Activated T-helper 1 cell treated with anti-CD3 and anti-CD28 coated beads, Interleukin-2, amount 50 U/mL, for 16 hours (primary cell): ENCODE measurements around the gene IFI16.
"Not testable (repeated sequence)": the region's sequence is repeated elsewhere in the genome, so short reads cannot be mapped to it uniquely, and the experiment has no call there.

Source experiments
- DNase-seq, 2 donors: peaks; one replicate each; pipeline ENCODE4 v3.0.0-alpha.2; 2020; ENCODE audit warnings: low read depth in 1 of 2, low spot score in 1 of 2

Gene IFI16

DNA sequence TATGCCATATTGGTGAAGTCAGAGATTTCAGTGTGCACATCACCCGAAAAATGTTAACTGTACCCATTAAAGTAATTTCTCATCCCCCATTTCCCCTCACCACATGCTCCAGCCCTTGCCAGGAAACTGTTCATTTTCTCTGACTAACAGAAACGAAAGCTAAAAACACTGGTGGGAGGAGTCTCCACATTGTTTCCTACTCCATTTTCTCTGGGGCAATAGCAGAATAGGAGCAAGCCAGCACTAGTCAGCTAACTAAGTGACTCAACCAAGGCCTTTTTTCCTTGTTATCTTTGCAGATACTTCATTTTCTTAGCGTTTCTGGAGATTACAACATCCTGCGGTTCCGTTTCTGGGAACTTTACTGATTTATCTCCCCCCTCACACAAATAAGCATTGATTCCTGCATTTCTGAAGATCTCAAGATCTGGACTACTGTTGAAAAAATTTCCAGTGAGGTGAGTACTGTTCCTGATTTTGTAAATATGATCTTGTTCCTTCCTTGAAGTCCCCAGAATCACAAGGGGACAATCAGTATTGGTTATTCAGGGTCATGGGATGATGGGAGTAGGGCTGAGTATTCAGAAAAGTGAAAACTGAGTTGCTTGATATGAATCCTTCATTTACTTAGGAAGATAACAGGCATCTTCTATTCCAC is at the start of gene IFI16:
Gene IFI16, plus strand, starts transcription at position 204 of the 658 bp plus-strand sequence. CDS start 4,774 bp downstream, outside the sequence.
- peak in 1 of 2 donors; percentile 42 for DNase-seq

DNA sequence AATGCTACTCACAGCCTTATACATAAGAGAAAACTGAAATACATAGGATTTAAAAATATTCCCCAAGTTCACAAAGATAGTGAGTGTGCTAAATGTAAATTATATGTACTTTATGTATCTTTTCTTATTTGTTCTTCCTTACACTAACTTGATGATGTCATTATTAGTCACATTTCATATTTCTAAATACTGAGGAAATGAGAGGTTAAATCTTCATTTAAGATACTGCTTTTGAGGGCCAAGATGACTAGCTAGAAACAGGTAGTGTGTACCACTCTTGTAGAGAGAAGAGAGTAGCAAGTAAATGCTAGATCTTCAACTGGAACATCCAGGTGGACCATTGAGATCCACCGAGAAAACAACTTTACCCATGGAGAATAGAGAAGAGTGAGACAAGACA is 48.5 kb upstream of the IFI16 start:
- no peak for DNase-seq

DNA sequence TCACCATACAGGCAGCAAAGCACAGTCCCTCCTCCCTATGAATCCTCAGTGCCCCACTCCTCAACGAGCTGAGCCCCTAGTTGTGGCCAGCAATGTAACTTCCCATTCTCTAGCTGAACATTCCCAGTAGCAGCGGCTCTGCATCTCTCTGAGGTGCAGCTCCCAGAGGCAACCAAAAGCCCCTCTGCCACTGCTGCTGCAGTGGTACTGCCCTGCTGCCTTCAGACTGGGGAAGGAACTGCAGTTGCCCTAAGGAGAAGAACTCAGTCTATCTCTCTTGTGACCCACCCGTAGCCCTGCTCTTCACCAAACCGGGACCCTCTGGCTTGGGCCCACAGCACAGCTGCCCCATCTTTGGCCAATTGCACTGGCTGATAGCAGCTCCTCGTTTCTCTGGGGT is 46.7 kb upstream of the IFI16 start:
- DNase-seq, result no peak

DNA sequence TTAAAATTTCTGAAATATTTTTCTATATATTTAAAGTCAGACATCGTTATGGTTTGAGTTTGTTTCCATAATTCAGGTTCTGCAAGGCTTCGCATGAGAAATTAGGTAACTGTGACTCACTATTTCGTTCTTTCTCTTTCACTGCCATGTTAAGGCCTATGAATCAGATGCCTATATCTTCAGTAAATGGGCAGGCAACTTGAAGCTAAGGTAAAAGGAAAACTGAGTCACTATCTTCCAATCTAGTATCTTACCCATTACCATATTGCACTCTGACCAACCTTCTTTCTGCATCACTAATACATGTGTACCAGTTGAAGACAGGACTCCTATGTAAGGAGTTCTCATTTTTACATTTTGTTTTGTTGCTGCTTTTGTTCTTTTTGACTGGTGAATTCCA is 40.5 kb upstream of the IFI16 start:
- DNase-seq, result no peak

DNA sequence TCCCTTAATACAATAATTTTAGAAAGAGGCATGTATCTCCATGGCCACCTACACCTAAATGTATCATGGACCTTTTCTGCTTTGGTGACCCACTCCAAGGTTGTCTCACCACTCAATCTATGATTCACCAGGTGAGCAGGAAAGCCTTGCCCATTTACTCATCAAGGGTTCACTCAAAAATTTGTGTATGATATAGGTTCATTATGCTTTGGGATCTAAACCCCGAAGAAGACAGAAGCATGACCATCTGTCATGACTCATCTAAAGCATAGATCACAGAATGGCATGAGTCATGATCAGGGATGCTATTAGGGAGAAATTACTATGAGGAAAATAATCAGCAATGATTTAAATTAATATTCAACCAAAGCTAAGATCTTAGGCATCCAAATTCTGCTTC is 39.9 kb upstream of the IFI16 start:
- no peak for DNase-seq

DNA sequence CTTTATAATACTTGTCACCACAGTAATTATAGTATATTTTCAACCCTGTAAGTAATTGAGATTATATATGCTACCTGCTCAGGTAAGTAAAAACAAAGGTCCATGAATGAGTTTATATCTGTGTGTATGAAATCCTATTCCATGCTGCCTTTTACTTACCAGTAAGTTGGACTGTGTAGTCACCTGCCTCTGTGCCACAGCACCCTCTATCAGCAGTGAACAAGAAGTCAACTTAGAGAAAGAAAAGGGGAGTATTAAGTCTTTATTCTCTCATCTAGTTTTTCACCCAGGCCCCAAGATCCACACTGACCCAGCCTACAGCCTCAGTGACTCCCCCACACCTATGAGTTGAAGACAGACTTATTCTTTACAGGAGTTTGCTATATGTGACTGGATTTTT is 36.9 kb upstream of the IFI16 start:
- DNase-seq, result no peak

DNA sequence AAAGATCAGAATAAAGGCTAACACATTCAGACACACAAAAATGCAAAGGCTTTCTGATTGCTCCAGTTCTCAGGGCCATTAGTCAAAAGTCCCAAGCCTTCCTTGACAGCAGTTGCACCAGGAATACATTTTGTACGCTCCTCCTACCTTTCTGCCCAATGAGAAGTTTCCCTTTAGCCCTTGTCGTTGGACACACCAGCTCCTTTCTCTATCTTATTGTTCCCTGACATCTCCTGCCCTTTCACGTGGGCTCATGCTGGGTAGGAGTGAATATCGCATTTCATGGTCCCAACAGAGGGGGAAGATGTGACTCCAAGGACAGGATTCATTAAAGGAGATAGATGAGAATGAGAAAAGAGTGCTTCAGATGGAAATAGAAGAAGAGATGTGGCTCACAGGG is 33.5 kb upstream of the IFI16 start:
- DNase-seq, result no peak

DNA sequence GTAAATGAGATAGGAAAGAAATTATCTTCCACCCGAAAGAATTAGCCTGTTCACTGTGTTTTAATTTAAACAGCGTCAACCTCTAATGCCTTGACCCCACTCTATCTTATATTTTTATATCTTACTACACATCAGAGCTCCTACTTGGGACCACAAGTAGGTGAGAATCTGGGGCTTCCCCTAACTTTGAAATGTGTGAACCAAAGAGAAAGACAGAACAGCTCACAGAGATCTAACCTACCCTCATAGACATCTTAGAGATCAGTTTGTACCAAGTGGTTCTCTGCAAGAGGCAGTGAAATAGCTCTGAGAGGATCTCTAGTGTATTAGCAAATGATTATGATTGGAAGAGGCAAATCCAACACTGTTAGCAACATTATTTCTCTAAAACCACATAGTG is 31.0 kb upstream of the IFI16 start:
- DNase-seq, result no peak

DNA sequence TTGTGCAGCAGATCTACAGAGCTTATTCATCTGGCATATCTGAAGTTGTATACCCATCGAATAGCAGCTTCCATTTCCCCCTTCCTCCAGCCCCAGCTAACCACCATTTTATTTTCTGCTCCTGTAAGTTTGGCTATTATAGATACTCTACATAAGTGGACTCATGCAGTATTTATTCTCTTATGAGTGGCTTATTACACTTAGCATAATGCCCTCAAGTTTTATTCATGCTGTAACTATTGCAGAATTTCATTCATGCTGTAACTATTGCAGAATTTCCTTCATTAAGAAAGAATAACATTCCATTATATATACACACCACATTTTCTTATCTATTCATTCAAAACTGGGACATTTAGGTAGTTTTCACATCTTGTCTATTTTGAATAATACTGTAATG is 30.5 kb upstream of the IFI16 start:
- no peak for DNase-seq

DNA sequence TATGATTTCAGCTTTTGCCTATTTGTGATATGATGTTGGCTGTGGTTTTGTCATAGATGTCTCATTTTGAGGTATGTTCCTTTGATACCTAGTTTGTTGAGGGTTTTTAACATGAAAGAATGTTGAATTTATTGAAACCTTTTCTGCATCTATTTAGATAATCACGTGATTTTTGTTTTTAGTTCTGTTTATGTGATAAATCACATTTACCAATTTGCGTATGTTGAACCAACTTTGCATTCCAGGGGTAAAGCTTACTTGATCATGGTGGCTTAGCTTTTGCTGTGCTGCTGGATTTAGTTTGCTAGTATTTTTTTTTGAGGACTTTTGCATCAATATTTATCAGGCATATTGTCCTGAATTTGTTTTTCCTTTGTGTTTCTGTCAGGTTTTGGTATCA is 26.5 kb upstream of the IFI16 start:
- no peak for DNase-seq

DNA sequence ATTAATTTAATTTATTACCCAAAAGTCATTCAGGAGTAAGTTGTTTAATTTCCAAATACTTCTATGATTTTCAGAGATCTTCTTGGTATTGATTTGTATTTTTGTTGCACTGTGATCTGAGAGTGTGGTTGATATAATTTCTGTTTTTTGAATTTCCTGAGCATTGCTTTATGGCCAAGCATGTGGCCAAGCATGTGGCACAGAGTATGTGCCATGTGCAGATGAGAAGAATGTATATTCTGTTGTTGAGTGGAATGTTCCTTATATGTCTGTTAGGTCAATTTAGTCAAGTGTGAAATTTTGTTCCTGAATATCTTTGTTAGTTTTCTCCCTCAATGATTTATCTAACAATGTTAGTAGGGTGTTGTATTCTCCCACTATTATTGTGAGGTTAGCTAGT is 25.3 kb upstream of the IFI16 start:
- no peak for DNase-seq

DNA sequence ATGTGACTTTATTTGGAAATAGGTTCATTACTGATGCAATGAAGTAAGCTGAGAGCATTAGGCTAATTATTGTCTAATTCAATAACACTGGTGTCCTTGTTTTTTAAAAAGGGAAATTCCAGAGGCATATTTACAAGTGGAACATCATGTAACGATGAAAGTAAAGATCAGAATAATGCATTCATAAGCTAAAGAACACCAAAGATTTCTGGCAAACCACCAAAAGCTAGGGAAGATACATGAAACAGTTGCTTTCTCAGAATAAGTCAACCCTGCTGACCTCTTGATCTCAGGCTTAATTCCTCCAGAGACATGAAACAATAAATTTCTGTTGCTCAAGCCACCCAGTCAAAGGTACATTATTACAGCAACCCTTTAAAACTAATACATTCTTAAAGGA is 20.3 kb upstream of the IFI16 start:
- DNase-seq, result no peak

DNA sequence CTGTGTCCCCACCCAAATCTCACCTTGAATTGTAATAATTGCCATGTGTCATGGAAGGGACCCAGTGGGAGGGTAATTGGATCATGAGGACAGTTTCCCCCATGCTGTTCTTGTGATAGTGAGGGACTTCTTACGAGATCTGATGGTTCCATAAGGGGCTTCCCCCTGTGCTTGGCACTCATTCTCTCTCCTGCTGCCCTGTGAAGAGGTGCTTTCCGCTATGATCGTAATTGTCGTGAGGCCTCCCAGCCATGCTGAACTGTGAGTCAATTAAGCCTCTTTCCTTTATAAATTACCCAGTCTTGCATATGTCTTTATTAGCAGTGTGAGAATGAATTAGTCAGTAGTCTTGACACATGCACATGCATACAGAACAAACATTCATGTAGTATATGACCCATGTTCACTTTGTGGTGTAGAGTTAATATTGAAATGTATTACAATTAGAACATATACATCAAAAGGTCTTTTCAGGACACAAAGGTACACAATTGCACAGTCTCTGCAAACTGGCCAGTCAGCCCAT is 16.9 kb upstream of the IFI16 start:
- no peak for DNase-seq

DNA sequence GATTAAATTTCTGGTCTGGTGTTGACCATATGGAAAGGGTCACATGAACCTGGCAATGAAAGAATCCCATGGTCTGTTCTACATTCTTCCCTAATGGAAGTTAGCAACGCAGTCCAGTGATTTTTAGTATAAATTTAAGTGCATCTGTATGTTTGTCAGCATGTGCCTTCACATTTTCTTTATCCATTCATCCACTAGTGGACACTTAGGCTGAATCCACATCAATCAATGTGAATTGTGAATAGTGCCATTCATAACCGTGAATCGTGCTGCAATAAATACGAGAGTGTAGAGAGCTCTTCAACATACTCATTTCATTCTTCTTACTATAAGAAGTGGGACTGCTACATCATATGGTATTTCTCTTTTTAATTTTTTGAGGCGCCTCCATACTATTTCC is 12.7 kb upstream of the IFI16 start:
- no peak for DNase-seq

DNA sequence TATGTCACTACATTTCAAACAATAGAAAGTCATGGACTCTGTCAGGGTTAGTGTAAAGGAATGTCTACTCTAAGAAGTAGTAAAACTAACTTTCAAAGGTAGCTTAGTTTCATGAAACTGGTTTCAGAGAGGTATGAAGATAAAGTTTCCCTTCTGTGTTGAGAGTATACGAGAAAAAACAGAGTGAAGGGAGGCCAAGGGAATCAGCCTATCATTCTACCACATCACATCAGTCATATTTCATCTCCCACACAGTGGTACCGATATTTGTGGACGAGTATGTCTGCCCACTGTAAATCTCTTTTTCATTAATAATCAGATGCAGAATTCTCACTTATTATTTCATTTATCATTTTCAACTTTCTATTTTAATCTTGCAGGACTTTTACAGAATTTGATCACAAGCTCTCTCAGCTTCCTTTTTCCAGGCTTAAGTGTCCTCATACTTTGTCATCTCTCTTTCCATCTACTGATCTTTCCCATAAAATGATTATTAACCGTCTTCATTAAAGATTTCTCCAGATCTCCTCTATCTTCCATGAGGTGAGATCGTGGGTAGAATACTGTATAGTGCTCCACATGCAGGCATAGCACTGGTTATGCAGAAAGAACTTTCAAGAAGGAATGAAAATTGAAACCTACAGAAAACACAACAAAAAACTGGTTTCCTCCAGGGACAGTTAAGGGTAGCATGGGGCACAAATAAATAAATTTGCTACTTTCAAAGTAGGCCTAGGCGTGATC is 11.5 kb upstream of the IFI16 start:
- DNase-seq, result no peak

DNA sequence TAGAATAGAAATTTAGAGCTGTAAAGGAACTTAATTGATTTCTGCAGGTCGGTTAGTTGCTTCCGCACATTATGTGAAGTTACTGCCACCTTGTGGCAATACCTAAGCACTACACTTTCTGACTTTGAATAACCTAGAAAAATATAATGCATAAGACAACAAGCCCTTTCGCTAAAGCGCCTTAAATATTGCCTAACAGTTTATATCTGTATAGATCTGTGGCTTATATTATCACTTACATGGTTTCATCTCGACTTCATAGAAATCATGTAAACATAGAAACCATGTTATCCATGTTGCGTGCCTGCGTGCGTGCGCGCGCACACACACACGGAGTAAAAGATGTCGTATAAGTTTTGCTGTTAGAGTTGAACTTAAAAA is 10.9 kb upstream of the IFI16 start:
- no peak for DNase-seq

DNA sequence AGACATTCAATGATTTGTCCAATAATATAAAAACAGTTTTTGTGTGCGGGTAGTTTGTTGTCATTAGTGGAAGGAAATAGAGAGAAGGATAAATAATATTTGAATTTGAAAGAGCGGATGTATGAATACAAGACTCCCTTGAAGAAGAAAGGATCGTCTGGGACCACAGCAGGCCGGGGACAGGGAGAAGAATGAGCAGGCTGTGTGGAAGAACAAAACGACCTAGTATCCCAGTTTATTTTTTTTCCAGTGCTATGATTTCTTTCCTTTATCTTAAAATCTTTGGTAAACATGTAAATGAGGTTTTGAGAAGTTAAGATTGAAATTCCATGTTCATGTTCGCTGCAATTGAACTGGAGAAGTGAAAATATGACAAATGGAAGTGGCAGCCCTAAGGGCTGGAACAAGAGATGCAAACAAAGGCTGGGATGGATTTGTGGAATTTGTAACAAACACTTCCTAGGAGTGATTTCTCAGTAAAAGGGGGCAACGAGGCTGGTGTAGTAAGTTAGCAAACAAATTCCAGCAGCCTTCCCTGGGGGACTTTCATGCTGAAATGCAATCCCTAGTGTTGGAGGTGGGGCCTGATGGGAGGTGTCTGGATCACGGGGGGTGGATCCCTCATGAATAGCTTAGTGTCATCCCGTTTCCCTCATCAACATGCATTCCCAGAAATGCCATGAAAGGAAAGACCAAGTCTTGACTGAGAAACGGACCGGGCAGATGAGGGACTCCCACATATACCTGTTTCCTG is 10.2 kb upstream of the IFI16 start:
- no peak for DNase-seq

DNA sequence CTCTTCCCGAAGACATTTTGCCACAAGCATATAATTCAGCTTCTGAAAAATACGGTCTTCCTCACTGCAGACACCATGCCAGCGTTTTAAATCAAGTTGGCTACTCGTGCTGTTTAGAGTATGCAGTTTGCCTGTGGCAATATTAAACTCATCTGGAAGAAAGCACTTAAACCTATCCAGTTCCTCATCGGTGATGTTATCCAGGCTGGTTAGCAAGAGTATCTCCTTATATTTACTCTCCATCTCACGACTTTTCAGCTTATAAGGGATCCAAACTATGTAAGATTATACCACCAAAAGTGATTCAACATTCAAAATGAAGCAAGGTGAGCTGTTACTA is 9.7 kb upstream of the IFI16 start:
- DNase-seq, result no peak

DNA sequence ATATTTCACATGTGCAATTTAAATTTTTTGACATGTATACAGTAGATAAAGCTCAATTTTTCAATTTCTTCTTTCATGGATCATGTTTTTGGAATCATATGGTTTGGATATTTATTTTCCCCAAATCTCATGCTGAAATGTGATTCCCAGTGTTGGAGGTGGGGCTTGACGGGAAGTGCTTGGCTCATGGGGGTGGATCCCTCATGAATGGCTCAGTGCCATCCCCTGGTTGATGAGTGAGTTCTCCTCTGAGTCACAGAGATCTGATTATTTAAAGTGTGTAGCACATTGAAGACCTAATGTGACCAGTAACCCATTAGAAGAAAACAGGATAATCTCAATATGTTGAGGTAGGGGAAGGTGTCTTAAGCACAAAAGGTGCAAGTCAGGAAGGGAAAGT is 9.1 kb upstream of the IFI16 start:
- no peak for DNase-seq

DNA sequence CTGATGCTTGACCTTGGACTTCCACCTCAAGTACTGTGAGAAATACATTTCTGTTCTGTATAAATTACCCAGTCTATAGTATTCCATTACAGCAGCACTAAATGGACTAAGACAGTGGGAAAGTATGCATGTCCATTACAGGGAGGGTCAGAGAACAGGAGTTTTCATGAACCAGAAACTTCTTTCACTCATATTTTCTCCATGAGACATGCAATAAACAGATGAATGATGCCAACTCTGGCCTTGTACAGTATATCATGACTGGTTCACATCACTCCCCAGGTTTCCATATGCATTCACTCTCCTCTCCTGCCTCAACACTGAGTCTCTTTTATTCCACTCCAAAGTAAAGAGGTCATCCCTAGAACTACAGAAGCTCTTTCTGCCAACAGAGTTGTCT is 4.5 kb upstream of the IFI16 start:
- no peak for DNase-seq

DNA sequence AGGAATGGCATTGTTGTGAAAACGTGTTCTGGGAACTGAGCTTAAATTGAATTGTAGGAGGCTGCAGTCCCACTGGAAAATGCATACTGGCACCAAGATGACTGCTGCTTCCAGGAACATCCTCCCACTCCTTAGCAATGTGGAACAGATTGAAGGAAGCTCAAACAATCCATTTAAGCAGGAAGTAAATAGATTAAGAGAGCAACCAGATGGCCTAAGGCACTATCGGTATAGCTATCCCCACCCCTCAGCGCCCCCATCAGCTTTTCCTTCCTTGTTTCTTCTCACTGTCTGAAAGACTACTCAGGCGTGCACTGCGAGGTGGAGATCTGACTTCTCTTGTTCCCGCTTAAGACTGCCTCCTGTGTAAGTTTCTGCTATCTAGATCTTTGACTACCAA is 4.0 kb upstream of the IFI16 start:
- DNase-seq, result no peak

DNA sequence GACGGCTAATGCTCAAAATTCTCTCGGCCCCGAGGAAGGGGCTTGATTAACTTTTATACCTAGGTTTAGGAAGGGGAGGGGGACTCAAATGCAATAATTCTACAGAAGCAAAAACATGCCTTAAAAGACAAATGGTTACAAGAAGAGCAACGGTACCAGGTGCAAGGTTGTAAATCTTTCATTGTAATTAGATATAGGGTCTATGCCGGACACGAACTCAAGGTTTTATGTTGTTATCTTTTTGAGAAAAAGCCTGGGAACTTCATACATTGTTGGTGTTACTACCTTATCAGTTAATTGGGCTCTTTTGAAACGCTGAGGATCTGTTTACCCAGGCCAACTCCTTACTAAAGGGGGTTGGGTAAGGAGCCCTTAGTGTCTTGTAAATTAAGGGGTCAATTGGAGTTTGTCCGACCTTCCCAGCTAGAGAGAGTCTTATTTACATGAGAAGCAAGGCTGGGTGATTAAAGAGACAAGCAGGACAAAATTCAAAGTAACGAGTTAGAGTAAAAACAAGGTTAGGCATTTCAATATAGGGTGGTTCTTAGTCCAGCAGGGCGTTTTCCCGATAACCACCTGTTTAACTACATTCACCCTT is 3.4 kb upstream of the IFI16 start:
- DNase-seq, result not testable (repeated sequence)
